OCI-LY7 (cell line): Measurements from ENCODE around the gene UTS2.

ENCODE experiments used
- CTCF ChIP-seq: fragments of 200-600 bp; sonication (generic); conservative IDR thresholded peaks from 2 replicates; pipeline ENCODE4 v1.5.1; 2014; ENCODE audit warnings: mild to moderate bottlenecking, antibody characterized with exemption, low read length, moderate library complexity, mixed read lengths
- EZH2phosphoT487 ChIP-seq: fragments of 200-600 bp; sonication (generic); IDR thresholded peaks from 2 replicates; pipeline ENCODE4 v1.6.1; 2018; ENCODE audit warnings: low read depth, borderline replicate concordance, mild to moderate bottlenecking, mixed run types, antibody characterized with exemption, low read length, moderate library complexity, mixed read lengths

DNA sequence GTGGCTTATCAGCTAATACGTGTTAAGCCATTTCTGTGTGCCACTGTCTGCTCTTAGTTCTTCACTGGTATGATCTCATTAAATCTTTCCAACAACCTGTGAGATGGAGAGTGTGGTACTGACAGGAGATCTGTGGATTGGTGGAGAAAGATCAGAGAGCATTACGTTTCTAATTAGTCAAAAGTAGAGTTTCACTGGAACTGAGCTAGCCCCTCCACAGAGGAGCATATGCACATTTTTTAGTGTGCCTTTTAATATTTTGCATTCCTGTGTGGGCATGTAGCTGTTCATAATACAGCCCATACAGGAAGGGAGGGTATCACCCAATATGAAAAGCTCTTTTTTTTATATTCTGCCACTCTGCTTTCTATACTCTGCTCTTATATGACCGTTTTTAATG lies 31.6 kb downstream of the UTS2 start:
- TF ChIP-seq CTCF (no peak), EZH2phosphoT487 (no peak)
